ENCODE results near the gene USP47. TPM values are rescaled to one million over a fixed set of nuclear protein-coding genes. Genes with fewer than 3 reads are reported as not detected.

The USP47 gene
- total and polyA plus RNA-seq, 9 of the 15 experiments (the other 6 are each of a cell fraction or from before 2014, with no cell fraction given), result 13.1 to 63.6 (median 34.7) TPM

GRCh38 chr11:11993839-11994238, 152.1 kb downstream of the USP47 start:
- POLR2A ChIA-PET, result interaction anchor here (0.6 kb wide), 1 partner anchor 17 kb away, joined by 3 read pairs; no protein-coding TSS in a partner anchor
- ATAC-seq (peak; percentile 45; the same call in 2 of the 3 replicates), FAIRE-seq (no peak), DNase-seq (ENCODE audit: extremely low read depth in 1 of 4, low spot score in 3 of 4) (peak in 1 of 4 experiments; percentile 25)
- Histone ChIP-seq H3K9ac (ENCODE audit: insufficient read depth in 1 of 2, low read depth in 2 of 2, low read length in 2 of 2) (no peak overlapping the region), H3K9me1 (ENCODE audit: control insufficient read depth, insufficient read depth, low read length) (no peaks in the 10 kb centered on the region), H3K4me2 (ENCODE audit: insufficient read depth, low read length) (no peak overlapping the region), H4K20me1 (replicated peaks; ENCODE audit: control insufficient read depth, insufficient read depth, low read length) (no peaks in the 10 kb centered on the region; the same call in 1 of the 2 replicates), H2AFZ (ENCODE audit: low read depth, low read length) (no peak overlapping the region), H3K27me3 (ENCODE audit: control insufficient read depth in 2 of 2, insufficient read depth in 2 of 2, low read length in 2 of 2) (peaks cover 51 to 62% of the 10 kb centered on the region in 2 experiments), H3K4me1 (replicated peaks in 1 of 2; ENCODE audit: control insufficient read depth in 2 of 2, insufficient read depth in 2 of 2, low read length in 2 of 2) (no peaks in the 10 kb centered on the region; a peak in 1 of 5 replicates), H3K4me3 (no peak overlapping the region), H3K79me2 (ENCODE audit: control insufficient read depth, insufficient read depth, low read length) (no peaks in the 10 kb centered on the region), H3K27ac (ENCODE audit: extremely low read depth, low read depth, low read length) (no peak overlapping the region), H3K9me3 (replicated peaks; ENCODE audit: control insufficient read depth, insufficient read depth, low read depth, low read length) (no peaks in the 10 kb centered on the region; the same call in 1 of the 2 replicates), H3K36me3 (ENCODE audit: control insufficient read depth, insufficient read depth, low read length) (no peaks in the 10 kb centered on the region)
- WGBS (ENCODE audit: insufficient coverage, low coverage, missing lambda C conversion rate), result 6% methylated on average over 8 of the region's 8 CpGs
- no TSS peak for BruUV-seq (replicated peaks)
- TF ChIP-seq ZNF324 (CRISPR knock-in tag; IDR thresholded peaks at IDR 0.05) (no peak), FOSL1 (tag; conservative IDR thresholded peaks at IDR 0.05) (peak; percentile 64; the same call in 1 of the 2 replicates), HDAC1 (IDR thresholded peaks at IDR 0.05) (no peak), JUND (IDR thresholded peaks at IDR 0.05; ENCODE audit: borderline replicate concordance, low read depth, low read length) (0 out of 2 replicates have a peak, but pooled peaks have one; percentile 22), JUND (tag; IDR thresholded peaks at IDR 0.05; ENCODE audit: borderline replicate concordance, low read depth, low read length) (peak; percentile 28; the same call in 1 of the 3 replicates), FOXP1 (CRISPR knock-in tag; IDR thresholded peaks at IDR 0.05) (no peak)
- in situ Hi-C loops (cut with MboI), result no loop called here
- CTCF ChIA-PET (ENCODE audit: low intra/inter-chr PET ratio), result no interaction called here
- intact Hi-C loops (cut with micrococcal nuclease), result loop anchor here (5.0 kb wide), 1 partner anchor 48 kb away; no protein-coding TSS in a partner anchor

GRCh38 chr11:11995601-11996000, 153.8 kb downstream of the USP47 start:
- intact Hi-C loops (cut with micrococcal nuclease) (no loop called here), in situ Hi-C loops (cut with MboI) (no loop called here)
- no peaks in the 10 kb centered on the region for H3K36me3 ChIP-seq (ENCODE audit: control insufficient read depth, insufficient read depth, low read length)
- ChIA-PET POLR2A (no interaction called here), CTCF (ENCODE audit: low intra/inter-chr PET ratio) (no interaction called here)
- H3K9me3 ChIP-seq (replicated peaks; ENCODE audit: control insufficient read depth, insufficient read depth, low read depth, low read length), result no peaks in the 10 kb centered on the region
- no peak for ATAC-seq
- no peak for FAIRE-seq
- H3K4me1 ChIP-seq (replicated peaks in 1 of 2; ENCODE audit: control insufficient read depth in 2 of 2, insufficient read depth in 2 of 2, low read length in 2 of 2), result no peaks in the 10 kb centered on the region; a peak in 1 of 5 replicates
- no peak overlapping the region for H3K9ac ChIP-seq (ENCODE audit: insufficient read depth in 1 of 2, low read depth in 2 of 2, low read length in 2 of 2)
- H3K27ac ChIP-seq (ENCODE audit: extremely low read depth, low read depth, low read length), result no peak overlapping the region
- peaks cover 59 to 62% of the 10 kb centered on the region in 2 experiments for H3K27me3 ChIP-seq (ENCODE audit: control insufficient read depth in 2 of 2, insufficient read depth in 2 of 2, low read length in 2 of 2)
- DNase-seq (ENCODE audit: extremely low read depth in 1 of 4, low spot score in 3 of 4), result no peak
- H3K4me3 ChIP-seq, result no peak overlapping the region
- H3K4me2 ChIP-seq (ENCODE audit: insufficient read depth, low read length), result no peak overlapping the region
- no peaks in the 10 kb centered on the region for H3K9me1 ChIP-seq (ENCODE audit: control insufficient read depth, insufficient read depth, low read length)
- no peaks in the 10 kb centered on the region; the same call in 1 of the 2 replicates for H4K20me1 ChIP-seq (replicated peaks; ENCODE audit: control insufficient read depth, insufficient read depth, low read length)
- BruUV-seq (replicated peaks), result no TSS peak
- no peaks in the 10 kb centered on the region for H3K79me2 ChIP-seq (ENCODE audit: control insufficient read depth, insufficient read depth, low read length)
- H2AFZ ChIP-seq (ENCODE audit: low read depth, low read length), result no peak overlapping the region
- WGBS (ENCODE audit: insufficient coverage, low coverage, missing lambda C conversion rate), result under 1% methylated on average over 6 of the region's 6 CpGs
- TF ChIP-seq CCAR2 (IDR thresholded peaks at IDR 0.05; ENCODE audit: low read depth, low read length) (no peak), VEZF1 (CRISPR knock-in tag; IDR thresholded peaks at IDR 0.05) (no peak), HDGF (IDR thresholded peaks at IDR 0.05) (no peak), TEAD4 (IDR thresholded peaks at IDR 0.05; ENCODE audit: low read length) (no peak), TEAD4 (CRISPR knock-in tag; IDR thresholded peaks at IDR 0.05; ENCODE audit: borderline replicate concordance) (no peak), CHCHD3 (CRISPR knock-in tag; IDR thresholded peaks at IDR 0.05) (no peak), FUS (optimal IDR thresholded peaks at IDR 0.05; ENCODE audit: low read depth, low read length) (no peak), ARID2 (IDR thresholded peaks at IDR 0.05) (no peak), KHSRP (IDR thresholded peaks at IDR 0.05) (no peak), TGIF2 (CRISPR knock-in tag; IDR thresholded peaks at IDR 0.05) (no peak), ZNF507 (tag; conservative IDR thresholded peaks at IDR 0.05) (no peak), MYBL2 (IDR thresholded peaks at IDR 0.05; ENCODE audit: low read depth) (no peak), MYBL2 (CRISPR knock-in tag; IDR thresholded peaks at IDR 0.05; ENCODE audit: borderline replicate concordance) (no peak)
